GM23338 (cell line): ENCODE results near the gene INPP4B. TPM values are rescaled to one million over a fixed set of nuclear protein-coding genes. Genes with fewer than 3 reads are reported as not detected.
"Not testable (repeated sequence)": the region's sequence is repeated elsewhere in the genome, so short reads cannot be mapped to it uniquely, and the experiment has no call there.

Experiments used
- ATAC-seq: fragments of 200-7000 bp; cut with Tn5 transposase; 3 replicates; pipeline ENCODE4 v1.9.1; 2020
- DNase-seq: peaks from one replicate; pipeline ENCODE4 v3.0.0-alpha.2; 2015; ENCODE audit warnings: low spot score
- H2AFZ ChIP-seq: fragments of 200-600 bp; sonication (generic); 2 replicates; pipeline ENCODE4 v1.8.0; 2016; ENCODE audit warnings: antibody characterized with exemption, mild to moderate bottlenecking, moderate library complexity
- H3F3A ChIP-seq: fragments of 200-600 bp; sonication (generic); replicated peaks from 2 replicates; pipeline ENCODE4 v1.8.0; 2017; ENCODE audit warnings: antibody characterized with exemption, mixed run types, low read depth
- H3K27ac ChIP-seq: fragments of 200-600 bp; sonication (generic); 2 replicates; pipeline ENCODE4 v1.6.1; 2016; ENCODE audit warnings: low read depth
- H3K27me3 ChIP-seq: fragments of 200-600 bp; sonication (generic); 2 replicates; pipeline ENCODE4 v1.8.0; 2016; ENCODE audit warnings: mild to moderate bottlenecking, mixed run types, moderate library complexity; ENCODE audit not compliant: insufficient read depth
- H3K36me3 ChIP-seq: fragments of 200-600 bp; sonication (generic); 2 replicates; pipeline ENCODE4 v1.8.0; 2016; ENCODE audit warnings: mild to moderate bottlenecking; ENCODE audit not compliant: insufficient read depth
- H3K4me1 ChIP-seq: fragments of 200-600 bp; sonication (generic); 2 replicates; pipeline ENCODE4 v1.8.0; 2016; ENCODE audit warnings: mild to moderate bottlenecking, moderate library complexity; ENCODE audit not compliant: insufficient read depth
- H3K4me2 ChIP-seq: fragments of 200-600 bp; sonication (generic); 2 replicates; pipeline ENCODE4 v1.7.1; 2017; ENCODE audit warnings: mixed run types
- H3K4me3 ChIP-seq: fragments of 200-600 bp; sonication (generic); 2 replicates; pipeline ENCODE4 v1.6.1; 2016; ENCODE audit warnings: mixed run types
- H3K79me2 ChIP-seq: fragments of 200-600 bp; sonication (generic); replicated peaks from 2 replicates; pipeline ENCODE4 v1.8.0; 2017; ENCODE audit warnings: mild to moderate bottlenecking; ENCODE audit not compliant: insufficient read depth
- H3K9me2 ChIP-seq: fragments of 200-600 bp; sonication (generic); 2 replicates; pipeline ENCODE4 v1.8.0; 2017; ENCODE audit not compliant: insufficient read depth
- H4K20me1 ChIP-seq: fragments of 200-600 bp; sonication (generic); replicated peaks from 2 replicates; pipeline ENCODE4 v1.8.0; 2017; ENCODE audit warnings: mild to moderate bottlenecking; ENCODE audit not compliant: insufficient read depth
- H3K27ac Mint-ChIP-seq: 2 replicates; pipeline ENCODE4 v1.8.0; 2020; ENCODE audit warnings: inconsistent platforms, mild to moderate bottlenecking, moderate library complexity, mixed read lengths
- H3K27me3 Mint-ChIP-seq: 3 replicates; pipeline ENCODE4 v1.8.0; 2022; ENCODE audit warnings: low read depth, mild to moderate bottlenecking, moderate library complexity, mixed read lengths, inconsistent platforms; ENCODE audit not compliant: insufficient read depth, poor library complexity
- H3K36me3 Mint-ChIP-seq: 3 replicates; pipeline ENCODE4 v1.8.0; 2021; ENCODE audit warnings: low read depth, mild to moderate bottlenecking, inconsistent platforms, moderate library complexity, mixed read lengths
- H3K4me1 Mint-ChIP-seq: 3 replicates; pipeline ENCODE4 v1.8.0; 2020; ENCODE audit warnings: mild to moderate bottlenecking, inconsistent platforms, mixed read lengths
- H3K4me3 Mint-ChIP-seq: 3 replicates; pipeline ENCODE4 v1.8.0; 2021; ENCODE audit warnings: moderate library complexity, mild to moderate bottlenecking, inconsistent platforms, mixed read lengths
- H3K9me3 Mint-ChIP-seq: 3 replicates; pipeline ENCODE4 v1.8.0; 2020; ENCODE audit warnings: moderate library complexity, mild to moderate bottlenecking, inconsistent platforms, mixed read lengths
- EZH2 ChIP-seq: fragments of 200-600 bp; sonication (generic); IDR thresholded peaks from one replicate; pipeline ENCODE4 v1.8.0; 2017; ENCODE audit warnings: antibody characterized with exemption, mild to moderate bottlenecking, low read depth; ENCODE audit not compliant: unreplicated experiment
- JUNB ChIP-seq: IDR thresholded peaks from one replicate; pipeline ENCODE4 v1.6.1; 2016; ENCODE audit warnings: antibody characterized with exemption; ENCODE audit not compliant: unreplicated experiment
- POLR2AphosphoS5 ChIP-seq: IDR thresholded peaks from 2 replicates; pipeline ENCODE4 v1.6.1; 2016; ENCODE audit warnings: antibody characterized with exemption, low read depth
- STAT1 ChIP-seq: IDR thresholded peaks from one replicate; pipeline ENCODE4 v1.6.1; 2016; ENCODE audit warnings: antibody characterized with exemption; ENCODE audit not compliant: unreplicated experiment
- polyA plus RNA-seq: library from polyadenylated mRNA; unstranded; fragments of >200 nt; fragmentation: Nextera tagmentation; extraction: Ambion mirVana; gene quantifications from 2 replicates; pipeline ENCODE4 v1.2.1, GENCODE V29; 2016
- total RNA-seq: library from RNA; depleted of rRNA; stranded (reverse); fragments of >200 nt; shearing (Covaris generic); gene quantifications from 2 replicates; pipeline ENCODE4 v1.2.3, GENCODE V29; 2014
- TF ChIP-seq, protein P1 (sequence below): fragments of 250-450 bp; sonication (Bioruptor Pico); IDR thresholded peaks from 2 replicates; pipeline ENCODE4 v1.5.0; 2020; ENCODE audit warnings: mild to moderate bottlenecking, moderate library complexity
- TF ChIP-seq, protein P2 (sequence below): IDR thresholded peaks from one replicate; pipeline ENCODE4 v1.6.1; 2018; ENCODE audit warnings: antibody characterized with exemption; ENCODE audit not compliant: unreplicated experiment

The INPP4B gene
- total and polyA plus RNA-seq, 2 experiments from 2014 or later, result 0.11 to 0.14 TPM

DNA sequence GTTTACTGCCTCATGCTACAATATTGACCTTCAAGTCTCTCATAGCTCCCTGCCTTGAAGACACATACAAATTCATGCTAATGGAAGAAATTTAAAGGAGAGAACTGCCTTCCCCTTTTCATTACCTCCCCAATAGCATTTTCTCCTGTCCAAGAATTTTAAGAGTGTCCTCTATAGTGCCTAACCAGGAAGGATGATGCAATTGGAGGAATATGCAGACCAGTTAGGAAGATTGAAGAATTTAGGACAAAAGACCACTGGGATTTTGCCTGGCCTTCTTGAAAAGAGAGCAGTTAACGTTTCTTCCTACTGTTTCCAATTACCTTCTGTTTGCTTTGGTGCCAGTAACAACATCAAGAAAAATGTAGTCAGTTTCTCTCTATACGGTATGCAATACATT lies 443.9 kb downstream of the INPP4B start (continued):
- TF ChIP-seq, protein P1, sequence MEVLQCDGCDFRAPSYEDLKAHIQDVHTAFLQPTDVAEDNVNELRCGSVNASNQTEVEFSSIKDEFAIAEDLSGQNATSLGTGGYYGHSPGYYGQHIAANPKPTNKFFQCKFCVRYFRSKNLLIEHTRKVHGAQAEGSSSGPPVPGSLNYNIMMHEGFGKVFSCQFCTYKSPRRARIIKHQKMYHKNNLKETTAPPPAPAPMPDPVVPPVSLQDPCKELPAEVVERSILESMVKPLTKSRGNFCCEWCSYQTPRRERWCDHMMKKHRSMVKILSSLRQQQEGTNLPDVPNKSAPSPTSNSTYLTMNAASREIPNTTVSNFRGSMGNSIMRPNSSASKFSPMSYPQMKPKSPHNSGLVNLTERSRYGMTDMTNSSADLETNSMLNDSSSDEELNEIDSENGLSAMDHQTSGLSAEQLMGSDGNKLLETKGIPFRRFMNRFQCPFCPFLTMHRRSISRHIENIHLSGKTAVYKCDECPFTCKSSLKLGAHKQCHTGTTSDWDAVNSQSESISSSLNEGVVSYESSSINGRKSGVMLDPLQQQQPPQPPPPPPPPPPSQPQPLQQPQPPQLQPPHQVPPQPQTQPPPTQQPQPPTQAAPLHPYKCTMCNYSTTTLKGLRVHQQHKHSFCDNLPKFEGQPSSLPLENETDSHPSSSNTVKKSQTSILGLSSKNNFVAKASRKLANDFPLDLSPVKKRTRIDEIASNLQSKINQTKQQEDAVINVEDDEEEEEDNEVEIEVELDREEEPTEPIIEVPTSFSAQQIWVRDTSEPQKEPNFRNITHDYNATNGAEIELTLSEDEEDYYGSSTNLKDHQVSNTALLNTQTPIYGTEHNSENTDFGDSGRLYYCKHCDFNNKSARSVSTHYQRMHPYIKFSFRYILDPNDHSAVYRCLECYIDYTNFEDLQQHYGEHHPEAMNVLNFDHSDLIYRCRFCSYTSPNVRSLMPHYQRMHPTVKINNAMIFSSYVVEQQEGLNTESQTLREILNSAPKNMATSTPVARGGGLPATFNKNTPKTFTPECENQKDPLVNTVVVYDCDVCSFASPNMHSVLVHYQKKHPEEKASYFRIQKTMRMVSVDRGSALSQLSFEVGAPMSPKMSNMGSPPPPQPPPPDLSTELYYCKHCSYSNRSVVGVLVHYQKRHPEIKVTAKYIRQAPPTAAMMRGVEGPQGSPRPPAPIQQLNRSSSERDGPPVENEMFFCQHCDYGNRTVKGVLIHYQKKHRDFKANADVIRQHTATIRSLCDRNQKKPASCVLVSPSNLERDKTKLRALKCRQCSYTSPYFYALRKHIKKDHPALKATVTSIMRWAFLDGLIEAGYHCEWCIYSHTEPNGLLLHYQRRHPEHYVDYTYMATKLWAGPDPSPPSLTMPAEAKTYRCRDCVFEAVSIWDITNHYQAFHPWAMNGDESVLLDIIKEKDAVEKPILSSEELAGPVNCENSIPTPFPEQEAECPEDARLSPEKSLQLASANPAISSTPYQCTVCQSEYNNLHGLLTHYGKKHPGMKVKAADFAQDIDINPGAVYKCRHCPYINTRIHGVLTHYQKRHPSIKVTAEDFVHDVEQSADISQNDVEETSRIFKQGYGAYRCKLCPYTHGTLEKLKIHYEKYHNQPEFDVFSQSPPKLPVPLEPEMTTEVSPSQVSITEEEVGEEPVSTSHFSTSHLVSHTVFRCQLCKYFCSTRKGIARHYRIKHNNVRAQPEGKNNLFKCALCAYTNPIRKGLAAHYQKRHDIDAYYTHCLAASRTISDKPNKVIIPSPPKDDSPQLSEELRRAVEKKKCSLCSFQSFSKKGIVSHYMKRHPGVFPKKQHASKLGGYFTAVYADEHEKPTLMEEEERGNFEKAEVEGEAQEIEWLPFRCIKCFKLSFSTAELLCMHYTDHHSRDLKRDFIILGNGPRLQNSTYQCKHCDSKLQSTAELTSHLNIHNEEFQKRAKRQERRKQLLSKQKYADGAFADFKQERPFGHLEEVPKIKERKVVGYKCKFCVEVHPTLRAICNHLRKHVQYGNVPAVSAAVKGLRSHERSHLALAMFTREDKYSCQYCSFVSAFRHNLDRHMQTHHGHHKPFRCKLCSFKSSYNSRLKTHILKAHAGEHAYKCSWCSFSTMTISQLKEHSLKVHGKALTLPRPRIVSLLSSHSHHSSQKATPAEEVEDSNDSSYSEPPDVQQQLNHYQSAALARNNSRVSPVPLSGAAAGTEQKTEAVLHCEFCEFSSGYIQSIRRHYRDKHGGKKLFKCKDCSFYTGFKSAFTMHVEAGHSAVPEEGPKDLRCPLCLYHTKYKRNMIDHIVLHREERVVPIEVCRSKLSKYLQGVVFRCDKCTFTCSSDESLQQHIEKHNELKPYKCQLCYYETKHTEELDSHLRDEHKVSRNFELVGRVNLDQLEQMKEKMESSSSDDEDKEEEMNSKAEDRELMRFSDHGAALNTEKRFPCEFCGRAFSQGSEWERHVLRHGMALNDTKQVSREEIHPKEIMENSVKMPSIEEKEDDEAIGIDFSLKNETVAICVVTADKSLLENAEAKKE, result no peak
- TF ChIP-seq POLR2AphosphoS5, result no peak
- TF ChIP-seq, protein P2, sequence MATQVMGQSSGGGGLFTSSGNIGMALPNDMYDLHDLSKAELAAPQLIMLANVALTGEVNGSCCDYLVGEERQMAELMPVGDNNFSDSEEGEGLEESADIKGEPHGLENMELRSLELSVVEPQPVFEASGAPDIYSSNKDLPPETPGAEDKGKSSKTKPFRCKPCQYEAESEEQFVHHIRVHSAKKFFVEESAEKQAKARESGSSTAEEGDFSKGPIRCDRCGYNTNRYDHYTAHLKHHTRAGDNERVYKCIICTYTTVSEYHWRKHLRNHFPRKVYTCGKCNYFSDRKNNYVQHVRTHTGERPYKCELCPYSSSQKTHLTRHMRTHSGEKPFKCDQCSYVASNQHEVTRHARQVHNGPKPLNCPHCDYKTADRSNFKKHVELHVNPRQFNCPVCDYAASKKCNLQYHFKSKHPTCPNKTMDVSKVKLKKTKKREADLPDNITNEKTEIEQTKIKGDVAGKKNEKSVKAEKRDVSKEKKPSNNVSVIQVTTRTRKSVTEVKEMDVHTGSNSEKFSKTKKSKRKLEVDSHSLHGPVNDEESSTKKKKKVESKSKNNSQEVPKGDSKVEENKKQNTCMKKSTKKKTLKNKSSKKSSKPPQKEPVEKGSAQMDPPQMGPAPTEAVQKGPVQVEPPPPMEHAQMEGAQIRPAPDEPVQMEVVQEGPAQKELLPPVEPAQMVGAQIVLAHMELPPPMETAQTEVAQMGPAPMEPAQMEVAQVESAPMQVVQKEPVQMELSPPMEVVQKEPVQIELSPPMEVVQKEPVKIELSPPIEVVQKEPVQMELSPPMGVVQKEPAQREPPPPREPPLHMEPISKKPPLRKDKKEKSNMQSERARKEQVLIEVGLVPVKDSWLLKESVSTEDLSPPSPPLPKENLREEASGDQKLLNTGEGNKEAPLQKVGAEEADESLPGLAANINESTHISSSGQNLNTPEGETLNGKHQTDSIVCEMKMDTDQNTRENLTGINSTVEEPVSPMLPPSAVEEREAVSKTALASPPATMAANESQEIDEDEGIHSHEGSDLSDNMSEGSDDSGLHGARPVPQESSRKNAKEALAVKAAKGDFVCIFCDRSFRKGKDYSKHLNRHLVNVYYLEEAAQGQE, result no peak
- TF ChIP-seq EZH2, result no peak
- no peak for TF ChIP-seq JUNB
- TF ChIP-seq STAT1, result no peak

DNA sequence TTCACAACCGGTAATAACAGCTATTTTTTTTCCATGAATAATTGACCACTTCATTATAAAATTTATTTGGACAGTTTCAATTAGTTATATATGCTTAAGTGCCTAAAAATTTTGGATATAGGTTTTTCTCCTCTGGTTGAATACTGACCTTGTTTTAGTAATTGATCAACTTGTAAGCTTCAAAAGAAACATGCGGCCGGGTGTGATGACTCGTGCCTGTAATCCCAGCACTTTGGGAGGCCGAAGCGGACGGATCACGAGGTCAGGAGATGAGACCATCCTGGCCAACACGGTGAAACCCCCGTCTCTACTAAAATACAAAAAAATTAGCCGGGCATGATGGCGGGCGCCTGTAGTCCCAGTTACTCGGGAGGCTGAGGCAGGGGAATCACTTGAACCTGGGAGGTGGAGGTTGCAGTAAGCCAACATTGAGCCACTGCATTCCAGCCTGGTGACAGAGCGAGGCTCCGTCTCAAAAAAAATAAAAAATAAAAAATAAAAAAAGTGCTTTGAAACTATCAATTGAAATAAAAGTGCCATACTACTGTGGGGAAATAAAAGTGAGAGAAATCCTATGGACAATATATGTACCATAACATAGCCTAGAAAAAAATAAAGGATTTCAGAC lies 448.6 kb downstream of the INPP4B start:
- peaks cover 27% of the 10 kb centered on the region for H3K4me1 ChIP-seq
- not testable (repeated sequence) for H3K9me2 ChIP-seq, ATAC-seq, H3K4me3 Mint-ChIP-seq, H2AFZ ChIP-seq, H4K20me1 ChIP-seq, H3F3A ChIP-seq, H3K27ac ChIP-seq, H3K36me3 ChIP-seq, H3K36me3 Mint-ChIP-seq, H3K4me2 ChIP-seq, H3K9me3 Mint-ChIP-seq, H3K79me2 ChIP-seq, H3K27me3 Mint-ChIP-seq, DNase-seq, H3K27me3 ChIP-seq, H3K27ac Mint-ChIP-seq, H3K4me3 ChIP-seq
- H3K4me1 Mint-ChIP-seq, result peaks cover 24% of the 10 kb centered on the region
